ENCODE measurements around the gene MACROD1.

DNA sequence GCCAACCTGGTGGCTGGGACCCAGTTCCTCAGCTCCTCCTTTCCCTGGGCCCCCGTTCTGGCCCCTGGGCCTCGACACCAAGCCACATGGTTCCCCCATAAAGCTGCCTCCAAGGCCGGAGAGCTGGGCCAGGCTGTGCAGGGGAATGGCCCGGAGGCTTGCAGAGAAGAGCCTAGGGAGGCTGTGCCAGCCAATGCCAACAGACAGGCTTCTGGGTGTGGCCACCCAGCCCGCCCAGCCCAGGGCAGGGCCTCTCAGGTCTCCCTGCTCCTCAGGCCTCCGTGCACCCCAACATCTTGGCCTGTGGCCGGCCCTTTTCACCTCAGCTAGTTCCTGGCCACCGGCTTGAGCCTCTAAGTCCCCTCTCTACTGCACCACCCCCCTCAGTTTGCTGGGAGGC lies 147.6 kb downstream of the MACROD1 start:
- TF ChIP-seq, protein P1, sequence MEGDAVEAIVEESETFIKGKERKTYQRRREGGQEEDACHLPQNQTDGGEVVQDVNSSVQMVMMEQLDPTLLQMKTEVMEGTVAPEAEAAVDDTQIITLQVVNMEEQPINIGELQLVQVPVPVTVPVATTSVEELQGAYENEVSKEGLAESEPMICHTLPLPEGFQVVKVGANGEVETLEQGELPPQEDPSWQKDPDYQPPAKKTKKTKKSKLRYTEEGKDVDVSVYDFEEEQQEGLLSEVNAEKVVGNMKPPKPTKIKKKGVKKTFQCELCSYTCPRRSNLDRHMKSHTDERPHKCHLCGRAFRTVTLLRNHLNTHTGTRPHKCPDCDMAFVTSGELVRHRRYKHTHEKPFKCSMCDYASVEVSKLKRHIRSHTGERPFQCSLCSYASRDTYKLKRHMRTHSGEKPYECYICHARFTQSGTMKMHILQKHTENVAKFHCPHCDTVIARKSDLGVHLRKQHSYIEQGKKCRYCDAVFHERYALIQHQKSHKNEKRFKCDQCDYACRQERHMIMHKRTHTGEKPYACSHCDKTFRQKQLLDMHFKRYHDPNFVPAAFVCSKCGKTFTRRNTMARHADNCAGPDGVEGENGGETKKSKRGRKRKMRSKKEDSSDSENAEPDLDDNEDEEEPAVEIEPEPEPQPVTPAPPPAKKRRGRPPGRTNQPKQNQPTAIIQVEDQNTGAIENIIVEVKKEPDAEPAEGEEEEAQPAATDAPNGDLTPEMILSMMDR (IDR thresholded peaks at IDR 0.05), result no peak
- TF ChIP-seq POLR2AphosphoS5 (IDR thresholded peaks at IDR 0.05; ENCODE audit: insufficient read depth in 1 of 2, low read depth in 1 of 2) (no peak), POLR2A (IDR thresholded peaks at IDR 0.05) (no peak)
